Astrocyte (in vitro differentiated cells and primary cell): ENCODE data around the gene BRWD1. TPM values are rescaled to one million over a fixed set of nuclear protein-coding genes. Genes with fewer than 3 reads are reported as not detected.

Source experiments
- DNase-seq: peaks from one replicate; pipeline ENCODE4 v3.0.0-alpha.2; 2010; ENCODE audit warnings: low read depth
- FAIRE-seq: peaks from 2 replicates; lab custom pipeline; 2011; peaks lifted over from hg19 to GRCh38; lab: Jason Lieb, UNC
- H2AFZ ChIP-seq: 2 replicates; pipeline ENCODE4 v1.6.0; 2012; ENCODE audit warnings: low read depth, low read length, inconsistent platforms
- H3K27ac ChIP-seq: 2 replicates; pipeline ENCODE4 v1.5.1; 2011; ENCODE audit warnings: low read depth, low read length, inconsistent platforms
- H3K27me3 ChIP-seq: 2 replicates; pipeline ENCODE4 v1.6.0; 2011; ENCODE audit warnings: low read length, inconsistent platforms; ENCODE audit not compliant: insufficient read depth
- H3K36me3 ChIP-seq: 2 replicates; pipeline ENCODE4 v1.5.1; 2011; ENCODE audit warnings: low read length, inconsistent platforms; ENCODE audit not compliant: insufficient read depth
- H3K4me1 ChIP-seq: 2 replicates; pipeline ENCODE4 v1.5.1; 2011; ENCODE audit warnings: low read length, inconsistent platforms; ENCODE audit not compliant: insufficient read depth
- H3K4me2 ChIP-seq: 2 replicates; pipeline ENCODE4 v1.6.0; 2012; ENCODE audit warnings: low read length, inconsistent platforms
- H3K4me3 ChIP-seq: 2 replicates; pipeline ENCODE4 v1.5.1; 2011; ENCODE audit warnings: low read depth, mild to moderate bottlenecking, low read length, inconsistent platforms; ENCODE audit not compliant: insufficient read depth
- H3K79me2 ChIP-seq: 2 replicates; pipeline ENCODE4 v1.6.0; 2012; ENCODE audit warnings: mild to moderate bottlenecking, low read length, inconsistent platforms; ENCODE audit not compliant: insufficient read depth
- H3K9ac ChIP-seq: 2 replicates; pipeline ENCODE4 v1.6.0; 2012; ENCODE audit warnings: mild to moderate bottlenecking, low read length, inconsistent platforms
- H3K9me3 ChIP-seq: 2 replicates; pipeline ENCODE4 v1.5.1; 2012; ENCODE audit warnings: low read depth, mild to moderate bottlenecking, low read length, inconsistent platforms; ENCODE audit not compliant: insufficient read depth
- H4K20me1 ChIP-seq: 2 replicates; pipeline ENCODE4 v1.6.0; 2012; ENCODE audit warnings: low read length, inconsistent platforms; ENCODE audit not compliant: insufficient read depth
- H3K27ac Mint-ChIP-seq: one replicate; pipeline ENCODE4 v1.8.0; 2021; ENCODE audit warnings: mild to moderate bottlenecking, mixed read lengths; ENCODE audit not compliant: unreplicated experiment
- H3K27me3 Mint-ChIP-seq: one replicate; pipeline ENCODE4 v1.8.0; 2021; ENCODE audit warnings: low read depth, mixed read lengths; ENCODE audit not compliant: unreplicated experiment
- H3K36me3 Mint-ChIP-seq: one replicate; pipeline ENCODE4 v1.8.0; 2021; ENCODE audit warnings: low read depth, mixed read lengths; ENCODE audit not compliant: unreplicated experiment
- H3K4me1 Mint-ChIP-seq: one replicate; pipeline ENCODE4 v1.8.0; 2021; ENCODE audit warnings: low read depth, mixed read lengths; ENCODE audit not compliant: unreplicated experiment
- H3K4me3 Mint-ChIP-seq: one replicate; pipeline ENCODE4 v1.8.0; 2021; ENCODE audit warnings: mild to moderate bottlenecking, moderate library complexity, mixed read lengths; ENCODE audit not compliant: unreplicated experiment
- H3K9me3 Mint-ChIP-seq: one replicate; pipeline ENCODE4 v1.8.0; 2021; ENCODE audit warnings: mild to moderate bottlenecking, mixed read lengths; ENCODE audit not compliant: unreplicated experiment
- EZH2 ChIP-seq: IDR thresholded peaks from 2 replicates; pipeline ENCODE4 v1.6.1; 2012; ENCODE audit warnings: mild to moderate bottlenecking, low read length, inconsistent platforms; ENCODE audit not compliant: insufficient read depth
- total RNA-seq: library from RNA; stranded (reverse); gene quantifications from 2 replicates; pipeline ENCODE4 v1.2.1, GENCODE V29; 2021
- TF ChIP-seq, protein P1 (sequence below): IDR thresholded peaks from 2 replicates; pipeline ENCODE4 v1.5.1; 2011; ENCODE audit warnings: low read depth, mild to moderate bottlenecking, inconsistent platforms, low read length, moderate library complexity; ENCODE audit not compliant: insufficient read depth

Gene BRWD1
- total RNA-seq, 1 donor from 2014 or later, result 28.1 TPM

DNA sequence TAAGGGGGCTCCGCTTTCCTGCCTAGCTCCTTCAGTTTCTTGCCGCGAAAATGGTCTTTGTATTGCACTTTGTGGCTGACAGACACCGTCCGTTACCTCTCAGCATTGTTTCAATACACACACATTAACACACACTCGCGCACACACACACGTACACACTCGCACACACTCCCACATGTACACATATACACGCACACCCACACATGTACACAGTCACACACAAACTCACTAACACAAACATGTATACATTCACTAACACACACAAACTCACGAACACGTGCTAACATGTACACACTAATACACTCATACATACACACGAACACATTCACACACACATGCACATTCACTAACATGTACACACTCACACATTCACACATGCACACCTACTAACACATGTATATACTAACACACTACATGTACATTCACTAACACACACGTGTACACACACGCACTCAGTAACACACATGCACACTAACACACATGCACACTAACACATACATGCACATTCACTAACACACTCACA, 179.1 kb downstream of the BRWD1 start:
- peaks cover 6% of the 10 kb centered on the region for H3K9me3 ChIP-seq
- H3K36me3 ChIP-seq, result no peaks in the 10 kb centered on the region
- H4K20me1 ChIP-seq, result no peaks in the 10 kb centered on the region
- H3K79me2 ChIP-seq, result no peaks in the 10 kb centered on the region
- H3K27me3 ChIP-seq, result no peaks in the 10 kb centered on the region
- H2AFZ ChIP-seq, result no peak overlapping the region
- no peak for DNase-seq
- H3K27ac Mint-ChIP-seq, result no peak overlapping the region
- H3K4me3 Mint-ChIP-seq, result no peak overlapping the region
- H3K9ac ChIP-seq, result no peak overlapping the region
- H3K27ac ChIP-seq, result no peak overlapping the region
- peaks cover 2% of the 10 kb centered on the region for H3K27me3 Mint-ChIP-seq
- peaks cover 12% of the 10 kb centered on the region for H3K4me1 Mint-ChIP-seq
- no peak overlapping the region for H3K4me2 ChIP-seq
- FAIRE-seq, result peak; percentile 37
- H3K36me3 Mint-ChIP-seq, result no peaks in the 10 kb centered on the region
- no peak overlapping the region for H3K4me3 ChIP-seq
- TF ChIP-seq EZH2, result no peak
- TF ChIP-seq, protein P1, sequence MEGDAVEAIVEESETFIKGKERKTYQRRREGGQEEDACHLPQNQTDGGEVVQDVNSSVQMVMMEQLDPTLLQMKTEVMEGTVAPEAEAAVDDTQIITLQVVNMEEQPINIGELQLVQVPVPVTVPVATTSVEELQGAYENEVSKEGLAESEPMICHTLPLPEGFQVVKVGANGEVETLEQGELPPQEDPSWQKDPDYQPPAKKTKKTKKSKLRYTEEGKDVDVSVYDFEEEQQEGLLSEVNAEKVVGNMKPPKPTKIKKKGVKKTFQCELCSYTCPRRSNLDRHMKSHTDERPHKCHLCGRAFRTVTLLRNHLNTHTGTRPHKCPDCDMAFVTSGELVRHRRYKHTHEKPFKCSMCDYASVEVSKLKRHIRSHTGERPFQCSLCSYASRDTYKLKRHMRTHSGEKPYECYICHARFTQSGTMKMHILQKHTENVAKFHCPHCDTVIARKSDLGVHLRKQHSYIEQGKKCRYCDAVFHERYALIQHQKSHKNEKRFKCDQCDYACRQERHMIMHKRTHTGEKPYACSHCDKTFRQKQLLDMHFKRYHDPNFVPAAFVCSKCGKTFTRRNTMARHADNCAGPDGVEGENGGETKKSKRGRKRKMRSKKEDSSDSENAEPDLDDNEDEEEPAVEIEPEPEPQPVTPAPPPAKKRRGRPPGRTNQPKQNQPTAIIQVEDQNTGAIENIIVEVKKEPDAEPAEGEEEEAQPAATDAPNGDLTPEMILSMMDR, result no peak
- H3K4me1 ChIP-seq, result peaks cover 10% of the 10 kb centered on the region
- peaks cover 4% of the 10 kb centered on the region for H3K9me3 Mint-ChIP-seq

Other genes with a start within 250 kb of the BRWD1 start
- gene PSMG1, start 130.2 kb downstream of the BRWD1 start, total RNA-seq, result 58.8 and 61.9 TPM in 2 replicates
- 259 and 272 TPM in 2 replicates for gene HMGN1, start 35.5 kb upstream of the BRWD1 start, total RNA-seq
- 2.0 and 2.8 TPM in 2 replicates for gene LCA5L, start 132.1 kb upstream of the BRWD1 start, total RNA-seq
- 8.1 and 9.9 TPM in 2 replicates for gene SH3BGR, start 138.3 kb upstream of the BRWD1 start, total RNA-seq